Measurements from ENCODE around the gene NFYC.

Gene NFYC

GRCh38 chr1:40743860-40744259 is 52.4 kb downstream of the NFYC start:
- CTCF ChIA-PET = no interaction called here
- no peak for TF ChIP-seq ZNF157 (tag by site-specific recombination; IDR thresholded peaks at IDR 0.05)
- no peak for TF ChIP-seq ZNF518A (tag by site-specific recombination; conservative IDR thresholded peaks at IDR 0.05; ENCODE audit: low read depth)
- no peak for TF ChIP-seq SCRT2 (tag by site-specific recombination; IDR thresholded peaks at IDR 0.05)
- peak; percentile 27; the same call in 1 of the 2 replicates for TF ChIP-seq ZIC2 (tag by site-specific recombination; IDR thresholded peaks at IDR 0.05)
- TF ChIP-seq ZNF677 (tag by site-specific recombination; IDR thresholded peaks at IDR 0.05) = no peak
- TF ChIP-seq ZNF785 (tag by site-specific recombination; IDR thresholded peaks at IDR 0.05) = no peak
- POLR2A ChIA-PET = no interaction called here

DNA sequence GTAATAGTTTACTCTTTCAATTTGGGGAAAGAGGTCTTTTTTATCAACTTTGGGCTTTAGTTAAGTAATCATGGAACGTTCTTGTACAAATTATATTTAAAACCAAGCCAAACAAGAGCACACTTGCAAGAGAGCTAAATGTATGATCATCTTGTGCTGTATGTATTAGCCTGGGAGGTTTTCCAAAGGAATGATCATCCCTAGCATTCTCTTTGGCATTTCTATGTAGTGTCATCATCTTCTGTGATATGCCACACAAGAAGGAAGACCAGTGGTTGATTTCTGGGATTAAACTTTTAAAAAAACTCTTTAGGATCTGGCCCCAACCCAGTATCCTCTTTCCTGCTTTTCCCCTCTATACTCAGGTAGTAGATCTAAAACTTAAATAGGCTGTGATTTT is 53.7 kb downstream of the NFYC start:
- Histone ChIP-seq H3K36me3 (ENCODE audit: control insufficient read depth in 2 of 2, insufficient read depth in 1 of 2, low read length in 2 of 2) (peaks cover 11 to 91% of the 10 kb centered on the region in 2 experiments; a peak in 2 of 3 replicates), H3K9me3 (ENCODE audit: control insufficient read depth, insufficient read depth, low read depth, low read length) (no peaks in the 10 kb centered on the region), H3K4me1 (ENCODE audit: control insufficient read depth, insufficient read depth, low read length) (no peaks in the 10 kb centered on the region), H3K27ac (ENCODE audit: extremely low read depth, low read depth, low read length) (no peak overlapping the region), H3K4me3 (ENCODE audit: low read depth, low read length) (no peak overlapping the region)
- ChIA-PET POLR2A (no interaction called here), CTCF (interaction anchor here (0.7 to 1.5 kb wide), 2 partner anchors 29 to 31 kb away, joined by 4 read pairs; no protein-coding TSS in a partner anchor)
- TF ChIP-seq ZNF157 (tag by site-specific recombination; IDR thresholded peaks at IDR 0.05) = no peak
- no peak for TF ChIP-seq ZIC2 (tag by site-specific recombination; IDR thresholded peaks at IDR 0.05)
- TF ChIP-seq, protein P1, sequence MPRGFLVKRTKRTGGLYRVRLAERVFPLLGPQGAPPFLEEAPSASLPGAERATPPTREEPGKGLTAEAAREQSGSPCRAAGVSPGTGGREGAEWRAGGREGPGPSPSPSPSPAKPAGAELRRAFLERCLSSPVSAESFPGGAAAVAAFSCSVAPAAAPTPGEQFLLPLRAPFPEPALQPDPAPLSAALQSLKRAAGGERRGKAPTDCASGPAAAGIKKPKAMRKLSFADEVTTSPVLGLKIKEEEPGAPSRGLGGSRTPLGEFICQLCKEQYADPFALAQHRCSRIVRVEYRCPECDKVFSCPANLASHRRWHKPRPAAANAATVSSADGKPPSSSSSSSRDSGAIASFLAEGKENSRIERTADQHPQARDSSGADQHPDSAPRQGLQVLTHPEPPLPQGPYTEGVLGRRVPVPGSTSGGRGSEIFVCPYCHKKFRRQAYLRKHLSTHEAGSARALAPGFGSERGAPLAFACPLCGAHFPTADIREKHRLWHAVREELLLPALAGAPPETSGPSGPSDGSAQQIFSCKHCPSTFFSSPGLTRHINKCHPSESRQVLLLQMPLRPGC (tag by site-specific recombination; IDR thresholded peaks at IDR 0.05) = no peak
- no peak for TF ChIP-seq ZFP69B (tag by site-specific recombination; IDR thresholded peaks at IDR 0.05)
- no peak for TF ChIP-seq ZNF169 (tag by site-specific recombination; IDR thresholded peaks at IDR 0.05)
- TF ChIP-seq ZNF112 (tag by site-specific recombination; IDR thresholded peaks at IDR 0.05) = no peak
- no peak for TF ChIP-seq ZNF121 (tag by site-specific recombination; IDR thresholded peaks at IDR 0.05)
- TF ChIP-seq ZNF48 (tag by site-specific recombination; IDR thresholded peaks at IDR 0.05) = no peak
- TF ChIP-seq, protein P2, sequence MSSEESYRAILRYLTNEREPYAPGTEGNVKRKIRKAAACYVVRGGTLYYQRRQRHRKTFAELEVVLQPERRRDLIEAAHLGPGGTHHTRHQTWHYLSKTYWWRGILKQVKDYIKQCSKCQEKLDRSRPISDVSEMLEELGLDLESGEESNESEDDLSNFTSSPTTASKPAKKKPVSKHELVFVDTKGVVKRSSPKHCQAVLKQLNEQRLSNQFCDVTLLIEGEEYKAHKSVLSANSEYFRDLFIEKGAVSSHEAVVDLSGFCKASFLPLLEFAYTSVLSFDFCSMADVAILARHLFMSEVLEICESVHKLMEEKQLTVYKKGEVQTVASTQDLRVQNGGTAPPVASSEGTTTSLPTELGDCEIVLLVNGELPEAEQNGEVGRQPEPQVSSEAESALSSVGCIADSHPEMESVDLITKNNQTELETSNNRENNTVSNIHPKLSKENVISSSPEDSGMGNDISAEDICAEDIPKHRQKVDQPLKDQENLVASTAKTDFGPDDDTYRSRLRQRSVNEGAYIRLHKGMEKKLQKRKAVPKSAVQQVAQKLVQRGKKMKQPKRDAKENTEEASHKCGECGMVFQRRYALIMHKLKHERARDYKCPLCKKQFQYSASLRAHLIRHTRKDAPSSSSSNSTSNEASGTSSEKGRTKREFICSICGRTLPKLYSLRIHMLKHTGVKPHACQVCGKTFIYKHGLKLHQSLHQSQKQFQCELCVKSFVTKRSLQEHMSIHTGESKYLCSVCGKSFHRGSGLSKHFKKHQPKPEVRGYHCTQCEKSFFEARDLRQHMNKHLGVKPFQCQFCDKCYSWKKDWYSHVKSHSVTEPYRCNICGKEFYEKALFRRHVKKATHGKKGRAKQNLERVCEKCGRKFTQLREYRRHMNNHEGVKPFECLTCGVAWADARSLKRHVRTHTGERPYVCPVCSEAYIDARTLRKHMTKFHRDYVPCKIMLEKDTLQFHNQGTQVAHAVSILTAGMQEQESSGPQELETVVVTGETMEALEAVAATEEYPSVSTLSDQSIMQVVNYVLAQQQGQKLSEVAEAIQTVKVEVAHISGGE (tag by site-specific recombination; conservative IDR thresholded peaks at IDR 0.05; ENCODE audit: low read depth) = no peak
- TF ChIP-seq IKZF3 (tag by site-specific recombination; IDR thresholded peaks at IDR 0.05) = no peak
- TF ChIP-seq ZNF24 (tag by site-specific recombination; IDR thresholded peaks at IDR 0.05) = no peak
- TF ChIP-seq ZNF416 (tag by site-specific recombination; IDR thresholded peaks at IDR 0.05) = no peak
- no peak for TF ChIP-seq ZNF133 (tag by site-specific recombination; IDR thresholded peaks at IDR 0.05)

More at GRCh38 chr1:40743860-40744259, 52.4 kb downstream of the NFYC start:
- no peak overlapping the region for H3K4me3 ChIP-seq (ENCODE audit: low read depth, low read length)
- no peaks in the 10 kb centered on the region for H3K4me1 ChIP-seq (ENCODE audit: control insufficient read depth, insufficient read depth, low read length)
- H3K27ac ChIP-seq (ENCODE audit: extremely low read depth, low read depth, low read length) = no peak overlapping the region
- no peaks in the 10 kb centered on the region for H3K9me3 ChIP-seq (ENCODE audit: control insufficient read depth, insufficient read depth, low read depth, low read length)
- peaks cover 11 to 92% of the 10 kb centered on the region in 2 experiments; a peak in 2 of 3 replicates for H3K36me3 ChIP-seq (ENCODE audit: control insufficient read depth in 2 of 2, insufficient read depth in 1 of 2, low read length in 2 of 2)

All from HEK293 (cell line).